CD14-positive monocyte (primary cell): ENCODE data around the gene FAM210A. TPM values are rescaled to one million over a fixed set of nuclear protein-coding genes. Genes with fewer than 3 reads are reported as not detected.

Experiments
- DNase-seq, 3 donors: peaks; one replicate each; pipeline ENCODE4 v3.0.0-alpha.2; 2011 to 2022
- H2AFZ ChIP-seq: 2 replicates; pipeline ENCODE4 v1.6.0; 2012; ENCODE audit warnings: mild to moderate bottlenecking, low read depth, low read length, inconsistent platforms; ENCODE audit not compliant: insufficient read depth, poor library complexity, severe bottlenecking
- H3K27ac ChIP-seq, 2 donors: 1 replicate in 1 of 2; 2 replicates in 1 of 2; pipeline ENCODE4 v1.5.1; 2012 to 2013; ENCODE audit warnings: low read length in 2 of 2, control low read depth in 1 of 2, inconsistent platforms in 1 of 2, low read depth in 1 of 2, mild to moderate bottlenecking in 1 of 2
- H3K27me3 ChIP-seq, 2 donors: one replicate each; pipeline versions ENCODE4 v1.6.0 to v1.6.1; 2011 to 2013; ENCODE audit warnings: low read length in 2 of 2; ENCODE audit not compliant: control insufficient read depth in 2 of 2, insufficient read depth in 2 of 2
- H3K36me3 ChIP-seq, 2 donors: replicated peaks in 1 of 2; 1 replicate in 1 of 2; 2 replicates in 1 of 2; pipeline versions ENCODE4 v1.5.1 to v1.6.1; 2012 to 2013; ENCODE audit warnings: low read length in 2 of 2, control low read depth in 1 of 2, inconsistent platforms in 1 of 2, mild to moderate bottlenecking in 1 of 2; ENCODE audit not compliant: insufficient read depth in 2 of 2, control insufficient read depth in 1 of 2
- H3K4me1 ChIP-seq, 2 donors: 1 replicate in 1 of 2; 2 replicates in 1 of 2; pipeline versions ENCODE4 v1.5.1 to v1.6.1; 2012 to 2013; ENCODE audit warnings: low read length in 2 of 2, control low read depth in 1 of 2, inconsistent platforms in 1 of 2, mild to moderate bottlenecking in 1 of 2, moderate library complexity in 1 of 2; ENCODE audit not compliant: insufficient read depth in 2 of 2, control insufficient read depth in 1 of 2
- H3K4me2 ChIP-seq: replicated peaks from 2 replicates; pipeline ENCODE3; 2012; ENCODE audit warnings: low read length, moderate library complexity, mild to moderate bottlenecking; ENCODE audit not compliant: poor library complexity, severe bottlenecking; ENCODE audit errors: extremely low read depth
- H3K4me3 ChIP-seq, 3 experiments: fragments of 200-600 bp in 1 of 3; sonication (generic) in 1 of 3; replicated peaks in 1 of 3; 1 replicate in 2 of 3; 2 replicates in 1 of 3; pipeline ENCODE4 v1.5.1; 2011 to 2013; ENCODE audit warnings: low read length in 3 of 3, mild to moderate bottlenecking in 3 of 3, control low read depth in 2 of 3, low read depth in 2 of 3, inconsistent platforms in 1 of 3, moderate library complexity in 1 of 3
- H3K79me2 ChIP-seq: 2 replicates; pipeline ENCODE4 v1.6.0; 2012; ENCODE audit warnings: mild to moderate bottlenecking, control low read depth, inconsistent platforms, low read length, moderate library complexity; ENCODE audit not compliant: insufficient read depth
- H3K9ac ChIP-seq: 2 replicates; pipeline ENCODE4 v1.6.0; 2017; ENCODE audit warnings: low read length, mild to moderate bottlenecking; ENCODE audit not compliant: insufficient read depth, poor library complexity, severe bottlenecking
- H3K9me3 ChIP-seq, 2 donors: replicated peaks in 1 of 2; 1 replicate in 1 of 2; 2 replicates in 1 of 2; pipeline versions ENCODE4 v1.5.1 to v1.6.1; 2012 to 2013; ENCODE audit warnings: low read length in 2 of 2, control low read depth in 1 of 2; ENCODE audit not compliant: control insufficient read depth in 1 of 2, insufficient read depth in 1 of 2
- H4K20me1 ChIP-seq: 2 replicates; pipeline ENCODE4 v1.6.0; 2012; ENCODE audit warnings: mild to moderate bottlenecking, low read length, control low read depth, moderate library complexity; ENCODE audit not compliant: insufficient read depth
- H3K27ac Mint-ChIP-seq, 7 donors: one replicate each; pipeline ENCODE4 v1.8.0; 2020; ENCODE audit warnings: mild to moderate bottlenecking in 7 of 7, mixed read lengths in 7 of 7, moderate library complexity in 6 of 7, inconsistent platforms in 2 of 7
- H3K27me3 Mint-ChIP-seq, 3 donors: one replicate each; pipeline ENCODE4 v1.8.0; 2021 to 2022; ENCODE audit warnings: low read depth in 3 of 3, mild to moderate bottlenecking in 3 of 3, mixed read lengths in 3 of 3, moderate library complexity in 3 of 3, inconsistent platforms in 1 of 3
- H3K36me3 Mint-ChIP-seq, 2 donors: one replicate each; pipeline ENCODE4 v1.8.0; 2020; ENCODE audit warnings: mixed read lengths in 2 of 2, inconsistent platforms in 1 of 2, mild to moderate bottlenecking in 1 of 2
- H3K4me1 Mint-ChIP-seq: one replicate; pipeline ENCODE4 v1.8.0; 2020; ENCODE audit warnings: mild to moderate bottlenecking, mixed read lengths
- H3K4me3 Mint-ChIP-seq, 2 donors: one replicate each; pipeline ENCODE4 v1.8.0; 2020; ENCODE audit warnings: mild to moderate bottlenecking in 2 of 2, mixed read lengths in 2 of 2, moderate library complexity in 1 of 2
- H3K9me3 Mint-ChIP-seq, 7 donors: one replicate each; pipeline ENCODE4 v1.8.0; 2020 to 2022; ENCODE audit warnings: mixed read lengths in 7 of 7, mild to moderate bottlenecking in 6 of 7, moderate library complexity in 6 of 7, inconsistent platforms in 2 of 7
- CTCF ChIP-seq: fragments of 200-600 bp; IDR thresholded peaks from one replicate; pipeline ENCODE4 v1.8.0; 2022; ENCODE audit warnings: antibody characterized with exemption, mild to moderate bottlenecking
- WGBS: methylation state at CpG from one replicate; pipeline ENCODE4 v1.1.5; 2013; ENCODE audit warnings: missing lambda C conversion rate; ENCODE audit not compliant: insufficient coverage; 5-methylcytosine and 5-hydroxymethylcytosine counted together
- intact Hi-C, 2 donors: fragments of 100-400 bp; cut with micrococcal nuclease; formaldehyde crosslinking; loops; one replicate each; pipeline versions ENCODE4 v1.15.0 to v1.15.1; 2023
- polyA plus RNA-seq, 3 donors: library from polyadenylated mRNA; depleted of rRNA in 1 of 3; unstranded in 2 of 3; stranded (reverse) in 1 of 3; fragments of 300-500 nt in 2 of 3; fragments of >200 nt in 1 of 3; fragmentation: Illumina TruSeq in 2 of 3; gene quantifications; 1 replicate in 2 of 3; 2 replicates in 1 of 3; pipeline ENCODE4 v1.2.3, GENCODE V29; 2012 to 2021

Gene FAM210A
- polyA plus RNA-seq, 3 donors: 2.8 to 6.9 (median 6.9) TPM

GRCh38 chr18:13625843-13626543, 100.4 kb downstream of the FAM210A start:
- Histone ChIP-seq H3K4me2 (no peak overlapping the region), H3K27ac (no peak overlapping the region), H3K9ac (no peak overlapping the region), H3K27me3 (no peaks in the 10 kb centered on the region), H2AFZ (no peak overlapping the region), H3K79me2 (no peaks in the 10 kb centered on the region), H3K36me3 (no peaks in the 10 kb centered on the region), H3K9me3 (no peaks in the 10 kb centered on the region), H3K4me3 (no peak overlapping the region), H3K4me1 (peaks cover 17 to 23% of the 10 kb centered on the region in 2 donors), H4K20me1 (no peaks in the 10 kb centered on the region)
- WGBS: 100% methylated on average over 3 of the region's 8 CpGs
- Mint-ChIP-seq H3K4me1 (peaks cover 20% of the 10 kb centered on the region), H3K27me3 (peaks cover 0 to 4% (median 3%) of the 10 kb centered on the region in 3 donors), H3K4me3 (no peak overlapping the region), H3K36me3 (peaks cover 22 to 30% of the 10 kb centered on the region in 2 donors), H3K27ac (peak overlapping the region in 1 of 7 donors; percentile 26), H3K9me3 (no peaks in the 10 kb centered on the region)
- TF ChIP-seq CTCF: no peak
- DNase-seq: no peak
- intact Hi-C loops: loop anchor here in 1 of 2 donors (2.0 to 10.0 kb wide), 3 partner anchors 67 to 411 kb away; partner anchors contain the start of gene LDLRAD4

- 95% methylated on average over 6 of the region's 10 CpGs for WGBS
- H3K4me1 Mint-ChIP-seq: peaks cover 20% of the 10 kb centered on the region
- H4K20me1 ChIP-seq: no peaks in the 10 kb centered on the region
- no peak for DNase-seq
- TF ChIP-seq CTCF: no peak
- H3K27me3 Mint-ChIP-seq: peaks cover 0 to 4% (median 2%) of the 10 kb centered on the region in 3 donors
- peaks cover 20 to 31% of the 10 kb centered on the region in 2 donors for H3K36me3 Mint-ChIP-seq
- H3K9ac ChIP-seq: no peak overlapping the region
- no peak overlapping the region for H3K4me3 Mint-ChIP-seq
- no peaks in the 10 kb centered on the region for H3K9me3 Mint-ChIP-seq
- H3K4me3 ChIP-seq: no peak overlapping the region
- H3K79me2 ChIP-seq: no peaks in the 10 kb centered on the region
- no peak overlapping the region for H3K27ac Mint-ChIP-seq
- no peaks in the 10 kb centered on the region for H3K36me3 ChIP-seq
- H2AFZ ChIP-seq: no peak overlapping the region
- H3K4me1 ChIP-seq: peaks cover 17 to 23% of the 10 kb centered on the region in 2 donors
- H3K9me3 ChIP-seq: no peaks in the 10 kb centered on the region
- intact Hi-C loops: loop anchor here in 1 of 2 donors (2.0 to 10.0 kb wide), 3 partner anchors 67 to 411 kb away; partner anchors contain the start of gene LDLRAD4
- H3K4me2 ChIP-seq: no peak overlapping the region
- no peaks in the 10 kb centered on the region for H3K27me3 ChIP-seq
- no peak overlapping the region for H3K27ac ChIP-seq
Observed at GRCh38 chr18:13625355-13625754, 101.0 kb downstream of the FAM210A start.
